SK-N-DZ (cell line): ENCODE measurements around the gene AGRN.
"Not testable (repeated sequence)": the region's sequence is repeated elsewhere in the genome, so short reads cannot be mapped to it uniquely, and the experiment has no call there.

ENCODE experiments used
- DNase-seq: peaks from one replicate; pipeline ENCODE4 v3.0.0-alpha.2; 2015; ENCODE audit warnings: low spot score
- small RNA-seq, 2 experiments: library from RNA; depleted of rRNA; stranded (forward); fragments of <200 nt; gene quantifications; one replicate each; pipeline ENCODE3, GENCODE V24; 2014

Gene AGRN

GRCh38 chr1:1090424-1091343 lies 70.8 kb downstream of the AGRN start:
- no peak for DNase-seq

GRCh38 chr1:1091344-1092148 lies 71.6 kb downstream of the AGRN start:
- DNase-seq: no peak

- no peak for DNase-seq
These were observed 72.4 kb downstream of the AGRN start for GRCh38 chr1:1092149-1092855.

- DNase-seq: no peak
These were observed 73.1 kb downstream of the AGRN start for GRCh38 chr1:1092894-1093609.

- DNase-seq: no peak
These were observed 73.7 kb downstream of the AGRN start for GRCh38 chr1:1093610-1093943.

- no peak for DNase-seq
These were observed 75.1 kb downstream of the AGRN start for GRCh38 chr1:1094981-1095380.

GRCh38 chr1:1096136-1096535 lies 76.2 kb downstream of the AGRN start:
- not testable (repeated sequence) for DNase-seq

GRCh38 chr1:1098681-1099421 lies 78.9 kb downstream of the AGRN start:
- no peak for DNase-seq

GRCh38 chr1:1099506-1100183 lies 79.7 kb downstream of the AGRN start:
- no peak for DNase-seq

- DNase-seq: no peak
These were observed 80.4 kb downstream of the AGRN start for GRCh38 chr1:1100296-1100695.

GRCh38 chr1:1101503-1101902 lies 81.6 kb downstream of the AGRN start:
- DNase-seq: no peak

GRCh38 chr1:1104152-1104551 lies 84.2 kb downstream of the AGRN start:
- DNase-seq: not testable (repeated sequence)

Small RNAs within 50 kb of the gene (small RNA-seq; reads per million reads assigned to genes)
- 0 reads per million in 2 experiments for gene AL645608.3
